Activated naive CD8-positive, alpha-beta T cell treated with anti-CD3 and anti-CD28 coated beads, Interleukin-2, amount 10 ng/mL, durations not matched to agents 7 days and 5 days (primary cell): ENCODE data around the gene MPP2. TPM values are rescaled to one million over a fixed set of nuclear protein-coding genes. Genes with fewer than 3 reads are reported as not detected.
"Not testable (repeated sequence)": the region's sequence is repeated elsewhere in the genome, so short reads cannot be mapped to it uniquely, and the experiment has no call there.

Experiments used
- ATAC-seq: fragments of 150-1000 bp; cut with Tn5 transposase; one replicate; pipeline ENCODE4 v1.10.0; 2021; ENCODE audit warnings: low read depth, moderate library complexity
- POLR2A ChIA-PET: fragments of 350-600 bp; sonication (Branson Sonifier 250); formaldehyde crosslinking; loops from one replicate; lab custom pipeline; 2021; ENCODE audit warnings: antibody characterized with exemption; lab: Charles Lee
- DNase-seq: peaks from one replicate; pipeline ENCODE4 v3.0.0; 2021
- H3K27ac Mint-ChIP-seq: one replicate; pipeline ENCODE4 v1.8.0; 2022; ENCODE audit warnings: mild to moderate bottlenecking, mixed read lengths
- H3K27me3 Mint-ChIP-seq: one replicate; pipeline ENCODE4 v1.8.0; 2022; ENCODE audit warnings: mild to moderate bottlenecking, moderate library complexity, mixed read lengths
- H3K36me3 Mint-ChIP-seq: one replicate; pipeline ENCODE4 v1.8.0; 2021; ENCODE audit warnings: mild to moderate bottlenecking, mixed read lengths
- H3K4me1 Mint-ChIP-seq: one replicate; pipeline ENCODE4 v1.8.0; 2021; ENCODE audit warnings: mixed read lengths
- H3K4me3 Mint-ChIP-seq: one replicate; pipeline ENCODE4 v1.8.0; 2022; ENCODE audit warnings: mild to moderate bottlenecking, moderate library complexity, mixed read lengths
- H3K9me3 Mint-ChIP-seq: one replicate; pipeline ENCODE4 v1.8.0; 2021; ENCODE audit warnings: mixed read lengths
- total RNA-seq, 2 experiments: library from RNA; stranded (reverse); gene quantifications; one replicate each; pipeline ENCODE4 v1.2.3, GENCODE V29; 2021

Gene MPP2
- total RNA-seq, 2 experiments from 2014 or later: 2.3 to 3.1 TPM

DNA sequence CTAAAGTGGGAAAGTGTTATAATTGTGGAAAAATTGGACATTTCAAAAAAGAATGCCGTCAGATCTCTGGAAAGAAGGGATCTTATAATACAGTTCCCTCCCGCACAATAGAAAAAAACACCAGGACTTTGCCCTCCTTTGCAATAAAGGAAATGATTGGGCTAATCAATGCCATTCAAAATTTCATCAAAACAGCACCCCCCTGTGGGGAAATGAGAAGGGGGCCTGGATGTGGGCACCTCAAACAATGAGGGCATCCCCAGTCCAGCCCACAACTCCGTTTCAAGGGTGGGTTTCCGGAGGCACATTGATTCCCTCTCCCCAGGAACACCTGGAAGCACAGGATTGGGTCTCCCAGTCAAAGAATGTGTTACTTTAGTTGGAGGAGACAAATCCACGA lies 34.2 kb downstream of the MPP2 start:
- ATAC-seq (no peak), DNase-seq (no peak)
- no peak overlapping the region for H3K27ac Mint-ChIP-seq
- H3K36me3 Mint-ChIP-seq: no peaks in the 10 kb centered on the region
- no peaks in the 10 kb centered on the region for H3K9me3 Mint-ChIP-seq
- H3K27me3 Mint-ChIP-seq: peaks cover 27% of the 10 kb centered on the region
- POLR2A ChIA-PET: no interaction called here
- no peak overlapping the region for H3K4me3 Mint-ChIP-seq
- H3K4me1 Mint-ChIP-seq: no peaks in the 10 kb centered on the region

DNA sequence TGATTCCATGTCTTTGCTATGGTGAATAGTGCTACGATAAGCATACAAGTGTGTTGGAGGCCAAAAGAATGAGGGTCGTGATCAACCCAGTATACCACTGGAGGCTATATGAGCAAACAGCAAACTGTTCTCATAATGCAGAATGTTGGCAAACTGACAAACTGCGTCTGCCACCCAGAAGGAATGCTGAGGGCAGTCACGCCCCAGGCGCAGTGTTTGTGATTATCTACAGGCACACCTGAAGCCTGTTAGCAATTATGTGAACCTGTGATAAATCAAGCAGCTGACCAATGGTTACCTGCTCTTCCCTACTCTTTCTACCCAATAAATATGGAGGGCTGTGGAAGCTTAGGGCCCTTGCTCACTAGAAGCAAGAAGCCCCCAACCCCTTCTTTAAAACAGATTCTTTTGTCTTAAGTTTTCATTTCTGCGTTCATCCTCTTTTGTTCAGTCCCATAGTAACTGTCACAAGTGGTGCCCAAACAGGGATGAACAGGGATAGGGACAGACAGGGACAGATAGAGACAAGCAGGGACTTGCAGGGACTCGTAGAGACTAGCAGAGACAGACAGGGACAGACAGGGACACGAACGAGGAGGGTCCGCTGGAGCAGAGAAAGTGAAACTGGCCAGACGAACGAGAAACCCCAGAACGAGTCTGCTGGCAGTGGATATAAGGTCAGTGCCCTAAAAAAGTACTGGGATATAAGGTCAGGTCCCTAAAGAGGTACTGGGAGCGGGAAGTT lies 35.2 kb downstream of the MPP2 start:
- no peak overlapping the region for H3K27ac Mint-ChIP-seq
- POLR2A ChIA-PET: no interaction called here
- H3K9me3 Mint-ChIP-seq: no peaks in the 10 kb centered on the region

DNA sequence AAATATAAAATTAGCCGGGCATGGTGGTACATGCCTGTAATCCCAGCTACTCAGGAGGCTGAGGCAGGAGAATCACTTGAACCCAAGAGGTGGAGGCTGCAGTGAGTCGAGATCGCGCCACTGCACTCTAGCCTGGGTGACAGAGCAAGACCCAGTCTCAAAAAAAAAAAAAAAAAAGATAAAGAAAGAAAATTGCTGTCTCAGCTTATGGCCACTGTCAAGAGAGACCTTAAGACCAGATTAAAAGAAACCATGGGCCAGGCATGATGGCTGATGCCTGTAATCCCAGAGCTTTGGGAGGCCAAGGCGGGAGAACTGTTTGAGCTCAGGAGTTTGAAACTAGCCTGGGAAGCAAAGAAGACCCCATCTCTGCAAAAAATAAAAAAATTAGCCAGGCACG lies 38.3 kb downstream of the MPP2 start:
- DNase-seq, ATAC-seq, H3K4me3 Mint-ChIP-seq, H3K27ac Mint-ChIP-seq, H3K4me1 Mint-ChIP-seq, POLR2A ChIA-PET, H3K9me3 Mint-ChIP-seq, H3K36me3 Mint-ChIP-seq: not testable (repeated sequence)
- peaks cover 37% of the 10 kb centered on the region for H3K27me3 Mint-ChIP-seq

More for the DNA sequence above, 35.2 kb downstream of the MPP2 start:
- ATAC-seq (no peak), DNase-seq (no peak)
- Mint-ChIP-seq H3K4me3 (no peak overlapping the region), H3K4me1 (no peaks in the 10 kb centered on the region), H3K27me3 (peaks cover 34% of the 10 kb centered on the region), H3K36me3 (no peaks in the 10 kb centered on the region)

DNA sequence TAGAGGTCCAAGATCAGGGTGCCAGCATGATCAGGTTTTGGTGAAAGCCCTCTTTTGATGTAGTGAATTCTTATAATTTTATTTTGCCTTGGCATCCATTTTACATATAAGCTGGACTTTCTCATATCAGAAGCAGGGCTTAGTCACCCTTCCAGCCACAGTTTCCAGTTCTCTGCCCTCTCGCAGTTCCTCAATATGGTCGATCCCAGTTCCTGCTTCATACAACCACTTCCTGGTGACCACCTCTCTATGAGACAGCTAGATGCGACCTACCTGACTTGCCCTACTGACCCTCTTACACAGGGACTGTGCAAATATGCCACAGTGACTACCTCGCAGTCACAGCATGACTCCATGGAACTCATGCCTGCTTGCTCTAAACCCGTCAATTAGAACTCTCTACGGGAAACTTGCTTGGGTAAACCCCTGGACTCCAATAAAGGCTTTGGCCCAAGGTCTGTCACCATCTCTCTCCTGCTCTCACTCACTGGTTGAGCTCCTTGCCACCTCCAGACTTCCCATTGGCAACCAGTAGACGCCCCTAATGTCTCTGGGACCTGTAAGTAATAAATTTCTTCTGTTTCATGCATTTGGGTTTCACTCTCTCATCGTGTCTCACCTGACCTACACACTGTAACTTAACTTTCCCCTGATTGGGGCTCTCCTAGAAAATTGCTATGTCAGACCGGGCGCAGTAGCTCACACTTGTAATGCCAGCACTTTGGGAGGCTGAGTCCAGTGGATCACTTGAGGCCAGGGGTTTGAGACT lies 38.9 kb downstream of the MPP2 start:
- no peaks in the 10 kb centered on the region for H3K4me1 Mint-ChIP-seq
- DNase-seq: no peak
- peaks cover 41% of the 10 kb centered on the region for H3K27me3 Mint-ChIP-seq
- no peak overlapping the region for H3K27ac Mint-ChIP-seq
- no peak overlapping the region for H3K4me3 Mint-ChIP-seq
- ATAC-seq: no peak
- no peaks in the 10 kb centered on the region for H3K36me3 Mint-ChIP-seq
- POLR2A ChIA-PET: no interaction called here
- no peaks in the 10 kb centered on the region for H3K9me3 Mint-ChIP-seq

DNA sequence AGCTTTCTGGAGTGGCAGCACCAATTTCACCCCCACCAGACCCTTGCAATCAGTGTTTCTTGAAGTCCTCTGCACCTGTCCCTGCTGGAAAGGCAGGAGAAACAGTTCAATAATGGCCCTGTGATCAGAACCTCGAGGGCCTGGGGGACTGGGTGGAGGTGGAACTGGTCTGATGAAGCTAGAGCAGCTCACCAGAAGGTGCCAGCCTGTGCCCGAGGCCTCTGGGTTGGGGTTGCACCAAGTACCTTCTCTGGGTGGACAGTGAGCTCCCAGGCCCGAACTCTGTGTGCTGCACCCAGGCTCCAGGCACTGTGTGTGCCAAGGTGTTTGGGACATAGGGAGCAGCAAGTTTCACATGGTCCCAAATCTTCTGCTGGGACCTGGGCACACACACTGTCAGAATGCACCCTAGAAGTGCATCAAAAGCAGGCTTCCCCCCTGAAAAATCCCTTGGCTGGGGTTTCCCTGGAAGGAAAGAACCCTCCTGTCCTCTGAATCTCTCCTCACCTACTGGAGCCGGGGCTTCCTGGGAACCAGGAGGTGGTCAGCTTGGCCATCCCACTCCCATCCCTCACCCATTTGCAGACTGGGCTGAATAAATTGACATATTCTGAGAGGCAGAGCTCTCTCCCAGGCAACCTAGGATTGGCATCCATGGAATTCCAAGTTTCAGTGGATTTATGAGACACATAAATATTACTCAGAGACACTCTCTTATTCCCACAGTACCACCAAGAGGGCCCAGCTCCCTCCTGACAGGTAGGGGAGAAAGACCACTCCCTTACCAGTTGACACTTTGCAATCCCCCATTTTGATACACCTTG lies 43.0 kb downstream of the MPP2 start:
- H3K9me3 Mint-ChIP-seq: no peaks in the 10 kb centered on the region
- no peak overlapping the region for H3K4me3 Mint-ChIP-seq
- H3K27ac Mint-ChIP-seq: no peak overlapping the region
- H3K4me1 Mint-ChIP-seq: no peaks in the 10 kb centered on the region
- DNase-seq (no peak), ATAC-seq (no peak)
- H3K27me3 Mint-ChIP-seq: peaks cover 33% of the 10 kb centered on the region
- no peaks in the 10 kb centered on the region for H3K36me3 Mint-ChIP-seq
- POLR2A ChIA-PET: no interaction called here

DNA sequence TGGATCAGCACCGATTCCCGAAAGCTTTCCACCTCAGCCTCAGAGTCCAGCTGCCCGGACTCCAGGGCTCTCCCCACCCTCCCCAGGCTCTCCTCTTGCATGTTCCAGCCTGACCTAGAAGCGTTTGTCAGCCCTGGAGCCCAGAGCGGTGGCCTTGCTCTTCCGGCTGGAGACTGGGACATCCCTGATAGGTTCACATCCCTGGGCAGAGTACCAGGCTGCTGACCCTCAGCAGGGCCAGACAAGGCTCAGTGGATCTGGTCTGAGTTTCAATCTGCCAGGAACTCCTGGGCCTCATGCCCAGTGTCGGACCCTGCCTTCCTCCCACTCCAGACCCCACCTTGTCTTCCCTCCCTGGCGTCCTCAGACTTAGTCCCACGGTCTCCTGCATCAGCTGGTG lies 45.4 kb downstream of the MPP2 start:
- Mint-ChIP-seq H3K27ac (no peak overlapping the region), H3K27me3 (peaks cover 22% of the 10 kb centered on the region), H3K4me1 (no peaks in the 10 kb centered on the region), H3K36me3 (no peaks in the 10 kb centered on the region), H3K9me3 (no peaks in the 10 kb centered on the region), H3K4me3 (no peak overlapping the region)
- POLR2A ChIA-PET: no interaction called here
- no peak for ATAC-seq
- no peak for DNase-seq

DNA sequence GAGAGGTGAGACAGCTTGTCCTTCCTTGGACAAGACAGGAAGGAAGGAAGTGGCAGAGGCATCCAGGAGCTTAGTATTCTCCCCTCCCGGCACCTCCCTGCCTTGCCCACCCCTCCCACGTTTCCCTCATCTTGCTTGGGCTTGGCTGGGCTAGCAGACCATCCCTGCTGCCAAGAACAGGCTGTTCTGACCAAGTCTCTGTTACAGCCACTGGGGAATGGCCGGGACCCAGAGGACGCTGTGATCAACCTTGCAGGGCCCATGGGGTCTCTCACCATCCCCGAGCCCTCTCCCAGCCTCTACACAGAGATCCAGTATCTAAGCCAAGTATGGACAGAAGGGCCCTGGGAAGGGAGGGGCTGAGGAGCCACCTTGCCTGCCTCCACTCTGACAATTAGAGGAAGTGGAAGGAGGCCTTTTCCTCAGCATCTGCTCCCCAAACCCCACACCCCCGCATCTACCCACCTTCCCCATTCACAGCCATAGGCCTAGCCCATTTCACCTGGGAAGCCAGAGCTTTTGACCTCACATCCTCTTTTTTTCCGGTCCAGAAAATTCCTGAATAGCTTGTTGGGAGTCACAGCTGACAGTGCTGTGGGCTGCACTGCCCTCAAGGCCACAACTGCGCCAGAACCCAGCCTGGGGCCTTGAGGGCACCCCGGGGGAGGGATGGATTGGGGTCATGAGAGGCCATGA lies 46.3 kb downstream of the MPP2 start:
- ATAC-seq (no peak), DNase-seq (no peak)
- Mint-ChIP-seq H3K4me3 (no peak overlapping the region), H3K27me3 (peaks cover 16% of the 10 kb centered on the region), H3K36me3 (no peaks in the 10 kb centered on the region), H3K9me3 (no peaks in the 10 kb centered on the region), H3K27ac (no peak overlapping the region), H3K4me1 (no peaks in the 10 kb centered on the region)
- POLR2A ChIA-PET: no interaction called here

DNA sequence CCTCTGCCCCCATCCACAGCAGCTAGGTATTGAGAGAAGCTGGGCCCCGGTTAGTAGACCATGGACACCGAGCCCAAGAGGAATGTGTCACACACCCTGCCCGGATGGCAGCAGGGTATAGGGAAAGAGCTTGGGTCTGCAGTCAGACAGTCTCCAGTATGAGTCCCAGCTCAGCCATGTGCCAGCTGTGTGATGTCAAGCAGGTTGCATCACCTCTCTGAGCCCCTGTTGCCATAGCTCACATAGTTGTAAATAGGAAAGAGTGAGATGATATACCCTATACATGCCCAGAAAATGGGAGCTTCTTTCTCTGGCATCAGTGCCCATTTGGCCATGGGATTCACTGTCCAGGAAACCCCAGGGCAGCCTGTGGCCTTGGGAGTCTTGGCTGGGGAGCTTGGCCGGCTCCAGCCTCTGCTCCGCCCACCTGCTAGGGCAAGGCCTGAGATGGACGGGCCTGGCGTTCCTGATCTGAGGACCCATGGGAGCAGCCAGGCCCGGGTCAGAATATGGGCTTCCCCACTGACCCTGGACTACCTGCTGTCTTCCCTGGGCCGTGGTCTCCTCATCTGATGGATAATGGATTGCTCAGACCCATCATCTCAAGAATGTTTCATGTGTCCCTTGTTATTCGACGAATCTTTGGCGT lies 47.1 kb downstream of the MPP2 start:
- no peaks in the 10 kb centered on the region for H3K9me3 Mint-ChIP-seq
- H3K4me3 Mint-ChIP-seq: no peak overlapping the region
- H3K4me1 Mint-ChIP-seq: no peaks in the 10 kb centered on the region
- DNase-seq (no peak), ATAC-seq (no peak)
- H3K27me3 Mint-ChIP-seq: peaks cover 15% of the 10 kb centered on the region
- no peak overlapping the region for H3K27ac Mint-ChIP-seq
- H3K36me3 Mint-ChIP-seq: no peaks in the 10 kb centered on the region
- POLR2A ChIA-PET: interaction anchor here (0.6 kb wide), 1 partner anchor 761 kb away, joined by 3 read pairs; no protein-coding TSS in a partner anchor

DNA sequence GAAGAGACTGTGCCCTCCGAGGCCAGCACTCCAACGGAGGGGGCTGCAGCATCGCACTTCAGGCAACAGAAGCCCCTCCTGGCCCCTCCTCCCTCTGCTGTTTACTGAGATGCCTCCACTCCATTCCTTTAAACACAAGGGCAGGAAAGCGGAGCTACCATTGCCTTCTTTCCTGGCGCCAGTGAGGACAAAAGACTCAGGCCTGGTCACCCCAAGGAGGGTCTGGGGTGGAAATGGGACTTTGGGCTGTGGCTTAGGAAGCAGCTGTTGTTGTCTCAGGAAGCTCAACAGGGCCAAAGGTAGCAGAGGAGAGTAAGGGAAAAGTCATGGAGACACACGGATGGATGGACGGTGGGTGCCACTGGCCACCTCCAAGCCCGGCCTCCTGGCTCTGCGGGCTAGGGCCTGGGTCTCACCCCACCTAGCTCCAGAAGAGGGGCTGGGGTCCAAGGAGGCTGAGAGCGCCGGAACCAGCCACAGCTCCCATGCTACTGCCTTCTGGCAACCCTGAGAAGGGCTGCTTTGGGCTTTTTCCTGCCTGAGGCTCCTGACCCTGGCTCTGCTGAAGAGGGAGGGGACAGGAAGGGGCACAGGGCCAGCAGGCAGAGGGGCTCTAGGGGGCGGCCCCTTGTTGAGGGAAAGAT lies 49.3 kb downstream of the MPP2 start:
- DNase-seq (no peak), ATAC-seq (no peak)
- no peaks in the 10 kb centered on the region for H3K9me3 Mint-ChIP-seq
- H3K27me3 Mint-ChIP-seq: peaks cover 9% of the 10 kb centered on the region
- no peak overlapping the region for H3K4me3 Mint-ChIP-seq
- no peaks in the 10 kb centered on the region for H3K4me1 Mint-ChIP-seq
- H3K36me3 Mint-ChIP-seq: no peaks in the 10 kb centered on the region
- POLR2A ChIA-PET: no interaction called here
- no peak overlapping the region for H3K27ac Mint-ChIP-seq

DNA sequence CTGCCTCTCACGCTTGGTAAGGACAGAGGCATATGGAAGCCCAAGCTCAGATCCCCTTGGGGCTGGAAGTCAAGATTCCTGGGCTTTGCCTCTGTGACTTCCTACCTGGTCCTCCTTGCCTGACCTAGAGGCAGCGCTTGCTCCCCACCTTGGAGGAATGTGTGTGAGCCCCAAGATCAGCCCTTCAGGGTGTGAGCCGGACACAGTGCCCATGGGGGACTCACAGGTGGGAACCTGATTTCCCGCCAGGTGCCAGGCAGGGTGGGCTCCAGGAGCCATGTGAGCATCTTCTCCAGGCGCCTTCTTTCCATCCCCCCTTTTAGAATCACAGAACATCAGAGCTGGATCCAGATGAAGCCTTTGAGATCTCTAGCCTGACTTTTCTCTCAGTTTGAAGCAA lies 50.2 kb downstream of the MPP2 start:
- Mint-ChIP-seq H3K9me3 (no peaks in the 10 kb centered on the region), H3K4me1 (no peaks in the 10 kb centered on the region), H3K27me3 (peaks cover 5% of the 10 kb centered on the region), H3K4me3 (no peak overlapping the region), H3K27ac (no peak overlapping the region), H3K36me3 (no peaks in the 10 kb centered on the region)
- POLR2A ChIA-PET: no interaction called here
- no peak for ATAC-seq
- no peak for DNase-seq

DNA sequence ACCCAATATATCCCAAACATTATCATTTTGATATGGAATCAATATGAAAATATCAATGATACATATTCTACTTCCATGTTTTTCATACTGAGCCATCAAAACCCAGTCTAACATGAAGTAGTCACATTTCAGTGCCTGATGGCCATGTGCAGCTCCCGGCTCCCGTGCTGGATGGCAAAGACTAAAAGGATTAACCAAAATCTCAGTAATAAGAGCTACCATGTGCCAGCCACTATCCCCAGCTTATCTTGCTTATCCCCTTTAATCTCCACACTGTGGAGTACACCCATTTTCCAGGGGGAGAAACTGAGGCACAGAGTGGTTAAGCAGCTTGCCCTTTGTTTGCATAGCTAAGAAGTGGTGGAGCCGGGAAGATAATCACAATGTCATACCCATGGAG lies 51.2 kb downstream of the MPP2 start:
- POLR2A ChIA-PET: no interaction called here
- no peak overlapping the region for H3K4me3 Mint-ChIP-seq

DNA sequence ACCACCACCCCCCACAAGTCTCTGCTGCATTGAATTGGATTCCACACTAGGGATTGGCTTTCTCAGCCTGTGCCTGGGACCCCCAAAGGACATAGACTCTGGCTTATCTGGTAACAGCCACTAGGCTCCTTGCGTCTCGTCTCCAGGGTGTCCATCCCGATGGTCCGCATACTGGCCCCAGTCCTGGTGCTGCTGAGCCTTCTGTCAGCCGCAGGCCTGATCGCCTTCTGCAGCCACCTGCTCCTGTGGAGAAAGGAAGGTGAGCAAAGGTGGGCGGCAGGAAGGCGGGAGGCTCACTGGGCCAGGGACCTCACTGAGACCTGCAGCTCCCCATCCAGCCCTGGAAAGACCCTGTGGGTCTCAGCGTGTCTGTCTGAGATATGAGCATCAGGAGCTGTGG lies 52.3 kb downstream of the MPP2 start:
- Mint-ChIP-seq H3K27me3 (peaks cover 5% of the 10 kb centered on the region), H3K4me1 (no peaks in the 10 kb centered on the region), H3K4me3 (no peak overlapping the region), H3K27ac (no peak overlapping the region), H3K9me3 (no peaks in the 10 kb centered on the region), H3K36me3 (no peaks in the 10 kb centered on the region)
- DNase-seq (no peak), ATAC-seq (no peak)
- POLR2A ChIA-PET: no interaction called here

More for the DNA sequence above, 51.2 kb downstream of the MPP2 start:
- Mint-ChIP-seq H3K27ac (no peak overlapping the region), H3K27me3 (peaks cover 5% of the 10 kb centered on the region), H3K4me1 (no peaks in the 10 kb centered on the region), H3K36me3 (no peaks in the 10 kb centered on the region), H3K9me3 (no peaks in the 10 kb centered on the region)
- ATAC-seq (no peak), DNase-seq (no peak)
